ENCODE results near the gene TRMT13.
"Not testable (repeated sequence)": the region's sequence is repeated elsewhere in the genome, so short reads cannot be mapped to it uniquely, and the experiment has no call there.

The TRMT13 gene

DNA sequence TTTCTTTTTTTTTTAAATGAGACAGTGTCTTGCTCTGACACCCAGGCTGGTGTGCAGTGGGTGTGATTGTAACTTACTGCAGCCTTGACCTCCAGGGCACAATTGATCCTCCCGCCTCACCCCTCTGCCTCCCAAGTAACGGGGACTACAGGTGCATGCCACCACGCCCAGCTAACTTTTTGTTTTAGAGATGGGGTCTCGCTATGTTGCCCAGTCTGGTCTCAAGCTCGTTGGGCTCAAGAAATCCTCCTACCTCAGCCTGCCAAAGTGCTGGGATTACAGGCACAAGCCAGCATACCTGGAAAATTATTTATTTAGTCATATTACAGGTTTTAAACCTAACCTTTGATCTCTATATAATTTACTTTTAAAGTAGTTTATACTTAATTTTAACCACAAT lies 31.7 kb downstream of the TRMT13 start:
- no peak for DNase-seq

DNA sequence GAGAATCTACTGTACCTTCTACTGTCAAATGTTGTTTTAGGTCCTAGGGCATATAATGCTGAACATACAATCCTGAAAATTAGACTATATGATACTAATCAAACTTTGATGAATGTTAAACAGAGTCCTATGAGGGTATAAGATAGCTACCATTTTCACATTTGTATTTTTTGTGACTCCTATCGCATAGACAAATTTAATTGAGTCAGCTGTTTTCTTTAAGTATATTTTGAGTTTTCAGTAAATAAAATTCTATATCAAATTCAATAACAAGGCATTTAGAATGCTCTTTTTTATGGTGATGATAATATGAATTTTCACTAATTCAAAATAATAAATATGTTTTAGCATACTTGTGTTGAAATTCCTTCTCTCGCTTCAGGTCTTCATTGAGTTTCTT lies 35.1 kb downstream of the TRMT13 start:
- no peak for DNase-seq

- no peak for DNase-seq
These were observed 44.5 kb downstream of the TRMT13 start for GRCh38 chr1:100177295-100178041.

GRCh38 chr1:100178091-100178490 lies 45.1 kb downstream of the TRMT13 start, which contains the start of gene LRRC39:
Gene LRRC39 (minus strand): TSS chr1:100178256. CDS start chr1:100168516, 9,740 bp downstream.
- no peak for DNase-seq

GRCh38 chr1:100183370-100183769 lies 50.4 kb downstream of the TRMT13 start:
- no peak for DNase-seq

- DNase-seq = no peak
These were observed 51.6 kb downstream of the TRMT13 start for GRCh38 chr1:100184536-100184935.

DNA sequence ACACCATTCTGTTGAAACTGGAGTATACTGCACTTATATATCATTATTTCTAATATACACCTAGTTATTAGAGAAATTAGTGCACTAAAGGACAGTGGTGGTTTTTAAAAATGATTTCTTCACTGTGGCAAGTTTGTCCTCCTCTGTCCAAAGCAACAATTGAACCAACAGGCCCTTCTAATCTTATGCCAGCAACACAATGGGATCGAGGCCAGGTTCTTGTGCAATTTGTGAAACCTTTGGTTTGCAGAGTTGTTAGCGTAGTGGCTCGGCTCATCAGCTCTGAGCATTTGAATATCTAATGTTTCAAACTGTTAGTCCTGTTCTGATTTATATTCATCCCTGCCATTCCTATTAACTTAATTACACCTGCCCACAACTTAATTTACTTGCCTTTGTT lies 54.9 kb downstream of the TRMT13 start:
- DNase-seq = no peak

DNA sequence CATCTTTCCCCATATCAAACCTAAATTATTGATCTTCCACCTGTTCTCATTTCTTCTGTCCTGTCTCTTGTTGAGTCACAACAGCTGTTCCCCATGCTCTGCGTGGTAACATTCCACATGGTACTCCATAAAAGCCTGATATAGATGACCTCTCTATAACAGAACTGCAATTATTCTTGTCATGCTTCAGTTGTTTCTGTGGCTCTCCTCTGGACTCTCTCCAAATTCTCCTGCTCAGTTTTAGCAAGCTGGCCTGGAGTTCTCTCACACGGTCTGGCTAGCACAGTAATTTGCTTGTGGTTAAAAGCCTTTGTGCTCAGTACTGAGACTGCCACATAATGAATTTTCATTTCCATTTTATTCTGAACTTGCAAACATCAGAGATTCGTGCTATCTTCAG lies 55.7 kb downstream of the TRMT13 start:
- DNase-seq = no peak

- DNase-seq = no peak
These were observed 65.6 kb downstream of the TRMT13 start for GRCh38 chr1:100198596-100198995.

- not testable (repeated sequence) for DNase-seq
These were observed 67.1 kb downstream of the TRMT13 start for GRCh38 chr1:100200060-100200459.

Measured in central memory CD4-positive, alpha-beta T cell (primary cell).